Measurements from ENCODE around the gene R3HDM2. TPM values are rescaled to one million over a fixed set of nuclear protein-coding genes. Genes with fewer than 3 reads are reported as not detected.

R3HDM2 gene
- total RNA-seq, 2 experiments from 2014 or later, result 25.8 to 47.2 TPM

- intact Hi-C loops (cut with micrococcal nuclease; ENCODE audit: unreplicated experiment), result loop anchor here (2.0 kb wide), 1 partner anchor 240 kb away; no protein-coding TSS in a partner anchor
- BruUV-seq (replicated peaks), result no TSS peak
- POLR2A ChIA-PET, result interaction anchor here (0.6 to 1.9 kb wide), 7 partner anchors 12 to 201 kb away, joined by 3 to 8 read pairs (median 4); partner anchors contain the start of gene STAC3
These were observed 21.5 kb upstream of the R3HDM2 start for GRCh38 chr12:57452181-57452936.

GRCh38 chr12:57451233-57451778, 20.5 kb upstream of the R3HDM2 start:
- no peak overlapping the region for H3K27ac ChIP-seq (ENCODE audit: low read depth, low read length, poor library complexity, severe bottlenecking)
- H3K79me2 ChIP-seq (ENCODE audit: insufficient read depth, low read depth, low read length), result no peaks in the 10 kb centered on the region
- CTCF ChIA-PET (ENCODE audit: unreplicated experiment), result no interaction called here
- no peaks in the 10 kb centered on the region for H3K9me2 ChIP-seq (ENCODE audit: insufficient read depth, low read length)
- intact Hi-C loops (cut with micrococcal nuclease; ENCODE audit: unreplicated experiment), result no loop called here
- no peak overlapping the region for H3K4me2 ChIP-seq (ENCODE audit: low read length)
- no peak for DNase-seq (ENCODE audit: low spot score)
- no peaks in the 10 kb centered on the region for H3K9me3 ChIP-seq (ENCODE audit: low read length)
- H3K36me3 ChIP-seq (ENCODE audit: insufficient read depth, low read length), result no peaks in the 10 kb centered on the region
- H3K4me3 ChIP-seq (ENCODE audit: low read depth, low read length, poor library complexity, severe bottlenecking), result no peak overlapping the region
- H4K20me1 ChIP-seq (ENCODE audit: insufficient read depth, low read length), result no peaks in the 10 kb centered on the region
- BruUV-seq (replicated peaks), result no TSS peak
- peaks cover 31% of the 10 kb centered on the region for H3K4me1 ChIP-seq (ENCODE audit: insufficient read depth, low read length, poor library complexity, severe bottlenecking)
- no peak overlapping the region for H2AFZ ChIP-seq (ENCODE audit: low read length)
- TF ChIP-seq CTCF (conservative IDR thresholded peaks at IDR 0.05; ENCODE audit: low read length) (no peak), EZH2phosphoT487 (IDR thresholded peaks at IDR 0.05; ENCODE audit: borderline replicate concordance, low read depth, low read length) (no peak)
- POLR2A ChIA-PET, result interaction anchor here (0.5 to 1.9 kb wide), 6 partner anchors 19 to 140 kb away, joined by 3 to 8 read pairs (median 4); no protein-coding TSS in a partner anchor

More at GRCh38 chr12:57452181-57452936, 21.5 kb upstream of the R3HDM2 start:
- no peak overlapping the region for H3K4me3 ChIP-seq (ENCODE audit: low read depth, low read length, poor library complexity, severe bottlenecking)
- no peak overlapping the region for H3K4me2 ChIP-seq (ENCODE audit: low read length)
- no peaks in the 10 kb centered on the region for H3K9me3 ChIP-seq (ENCODE audit: low read length)
- no peak for TF ChIP-seq CTCF (conservative IDR thresholded peaks at IDR 0.05; ENCODE audit: low read length)
- no peak for TF ChIP-seq EZH2phosphoT487 (IDR thresholded peaks at IDR 0.05; ENCODE audit: borderline replicate concordance, low read depth, low read length)
- no peak for DNase-seq (ENCODE audit: low spot score)
- H3K79me2 ChIP-seq (ENCODE audit: insufficient read depth, low read depth, low read length), result no peaks in the 10 kb centered on the region
- no peak overlapping the region for H3K27ac ChIP-seq (ENCODE audit: low read depth, low read length, poor library complexity, severe bottlenecking)
- peak overlapping the region; percentile 21; the same call in 1 of the 2 replicates for H2AFZ ChIP-seq (ENCODE audit: low read length)
- CTCF ChIA-PET (ENCODE audit: unreplicated experiment), result interaction anchor here (0.6 to 1.3 kb wide), 6 partner anchors 111 to 392 kb away, joined by 3 to 7 read pairs (median 6); no protein-coding TSS in a partner anchor
- H3K9me2 ChIP-seq (ENCODE audit: insufficient read depth, low read length), result no peaks in the 10 kb centered on the region
- peaks cover 32% of the 10 kb centered on the region for H3K4me1 ChIP-seq (ENCODE audit: insufficient read depth, low read length, poor library complexity, severe bottlenecking)
- no peaks in the 10 kb centered on the region for H4K20me1 ChIP-seq (ENCODE audit: insufficient read depth, low read length)
- no peaks in the 10 kb centered on the region for H3K36me3 ChIP-seq (ENCODE audit: insufficient read depth, low read length)
